Bronchial smooth muscle cell (primary cell): ENCODE results near the gene MCL1. TPM values are rescaled to one million over a fixed set of nuclear protein-coding genes. Genes with fewer than 3 reads are reported as not detected.

Source experiments
- total RNA-seq: library from RNA; depleted of rRNA; stranded (reverse); fragments of >200 nt; gene quantifications from 2 replicates; pipeline ENCODE4 v1.2.1, GENCODE V29; 2014

The MCL1 gene
- total RNA-seq: 137 and 189 TPM in 2 replicates

GRCh38 chr1:150579110-150579944 is at the start of gene MCL1:
TSS of gene MCL1 (minus strand) at chr1:150579610. CDS start at chr1:150579530, 80 bp downstream.

GRCh38 chr1:150548632-150549495 is 30.5 kb downstream of the MCL1 start, which contains the start of gene ADAMTSL4:
TSS of gene ADAMTSL4 (plus strand) at chr1:150549408. CDS start at chr1:150552289, 2,881 bp downstream.

Other genes with a start within 250 kb of the MCL1 start
- gene RPRD2, start 215.5 kb downstream of the MCL1 start, total RNA-seq: 5.0 and 6.4 TPM in 2 replicates
- 11.1 and 12.8 TPM in 2 replicates for gene TARS2, start 92.2 kb downstream of the MCL1 start, total RNA-seq
- 16.4 and 22.5 TPM in 2 replicates for gene ECM1, start 71.5 kb downstream of the MCL1 start, total RNA-seq
- gene FALEC, start 63.9 kb downstream of the MCL1 start, total RNA-seq: 1.0 and 1.6 TPM in 2 replicates
- gene ADAMTSL4, start 30.2 kb downstream of the MCL1 start, total RNA-seq: 14.0 and 16.7 TPM in 2 replicates
- 34.5 and 58.9 TPM in 2 replicates for gene ENSA, start 50.0 kb upstream of the MCL1 start, total RNA-seq
- 6.5 and 11.7 TPM in 2 replicates for gene GOLPH3L, start 117.5 kb upstream of the MCL1 start, total RNA-seq
- 0.16 TPM in 1 of 2 replicates, not detected in the other for gene HORMAD1, start 141.3 kb upstream of the MCL1 start, total RNA-seq
- gene CTSS, start 186.2 kb upstream of the MCL1 start, total RNA-seq: 4.0 and 9.0 TPM in 2 replicates
- 176 and 280 TPM in 2 replicates for gene CTSK, start 228.7 kb upstream of the MCL1 start, total RNA-seq